Heart left ventricle (tissue), 16 donors: ENCODE data around the gene ANXA4. TPM values are rescaled to one million over a fixed set of nuclear protein-coding genes. Genes with fewer than 3 reads are reported as not detected.
A peak's percentile ranks its signal among the peaks of the same experiment; 100 is the strongest.

Experiments
- ATAC-seq, 4 donors: fragments of 200-7000 bp; cut with Tn5 transposase; one replicate each; pipeline ENCODE4 v1.9.1; 2020 to 2022; ENCODE audit warnings: moderate library complexity in 4 of 4, mild to moderate bottlenecking in 3 of 4, moderate number of reproducible peaks in 1 of 4
- DNase-seq, 5 donors: peaks; one replicate each; pipeline ENCODE4 v3.0.0-alpha.2; 2020
- H3K27ac ChIP-seq, 12 donors: fragments of 200-600 bp; sonication (generic) in 4 of 12; one replicate each; pipeline versions ENCODE4 v1.5.0 to v1.8.0; 2016 to 2022; ENCODE audit warnings: mild to moderate bottlenecking in 2 of 12
- H3K27me3 ChIP-seq, 9 donors: fragments of 200-600 bp; sonication (generic) in 2 of 9; one replicate each; pipeline versions ENCODE4 v1.5.1 to v1.8.0; 2016 to 2022; ENCODE audit warnings: mild to moderate bottlenecking in 3 of 9
- H3K36me3 ChIP-seq, 9 donors: fragments of 200-600 bp; sonication (generic) in 2 of 9; one replicate each; pipeline versions ENCODE4 v1.5.0 to v1.8.0; 2018 to 2022; ENCODE audit warnings: mild to moderate bottlenecking in 2 of 9
- H3K4me1 ChIP-seq, 12 donors: fragments of 200-600 bp; sonication (generic) in 4 of 12; one replicate each; pipeline versions ENCODE4 v1.5.0 to v1.8.0; 2016 to 2022; ENCODE audit warnings: mild to moderate bottlenecking in 3 of 12
- H3K4me3 ChIP-seq, 12 donors: fragments of 200-600 bp; sonication (generic) in 4 of 12; one replicate each; pipeline versions ENCODE4 v1.5.0 to v1.8.0; 2017 to 2022; ENCODE audit warnings: mild to moderate bottlenecking in 9 of 12, moderate library complexity in 4 of 12
- H3K9me3 ChIP-seq, 12 donors: fragments of 200-600 bp; sonication (generic) in 4 of 12; one replicate each; pipeline versions ENCODE4 v1.5.0 to v1.8.0; 2016 to 2022; ENCODE audit warnings: mild to moderate bottlenecking in 1 of 12
- CTCF ChIP-seq, 12 donors: fragments of 200-600 bp; sonication (generic) in 4 of 12; IDR thresholded peaks; one replicate each; pipeline versions ENCODE4 v1.5.0 to v1.8.0; 2018 to 2022; ENCODE audit warnings: antibody characterized with exemption in 12 of 12, mild to moderate bottlenecking in 5 of 12
- POLR2A ChIP-seq, 2 donors: fragments of 450-650 bp; IDR thresholded peaks; one replicate each; pipeline ENCODE4 v1.6.1; 2017; ENCODE audit warnings: antibody characterized with exemption in 2 of 2, mild to moderate bottlenecking in 2 of 2, moderate library complexity in 2 of 2
- WGBS, 4 donors: extraction: QIAGEN DNeasy Blood & Tissue Kit in 2 of 4; methylation state at CpG; one replicate each; pipeline versions ENCODE4 v1.1.5 to v1.1.7; 2013 to 2018; 5-methylcytosine and 5-hydroxymethylcytosine counted together
- intact Hi-C, 10 donors: fragments of 100-400 bp; cut with DNase I; formaldehyde crosslinking; loops; one replicate each; pipeline versions ENCODE4 v1.11.1 to v1.14.2; 2022
- polyA plus RNA-seq, 2 donors: library from polyadenylated mRNA; stranded (reverse); fragments of 200-250 nt; gene quantifications; one replicate each; pipeline ENCODE4 v1.2.3, GENCODE V29; 2013
- total RNA-seq, 9 donors: library from RNA; depleted of rRNA in 2 of 9; stranded (reverse); fragments of >200 nt in 2 of 9; fragmentation: NEBNext Ultra II Directional in 3 of 9; extraction: Animal tissue kit (Norgen Biotek cat#: 25700) in 3 of 9; gene quantifications; one replicate each; pipeline versions ENCODE4 v1.1.0 to v1.2.4, GENCODE V29; 2016 to 2023
- donor health status: ischemic (EF 13 %, LVEDD 7.1; RV severe dilation, severe dysfunction).
- donor health status: healthy with polysubstance abuse.
- donor health status: DM: no; HTN: yes; CAD: no.
- donor health status: DM: no; HTN: no; CAD: no.
- donor health status: ischemic (EF 25% LVEDD 6.9; RV normal size, moderate dysfunction).
- donor health status: ischemic (EF 25% LVEDD 5.7; RV mildly dilated, moderate dysfunction).
- donor health status: healthy.
- donor health status: DM: yes; HTN: yes; CAD: no.
- donor health status: ischemic (EF 35%, LVEDD 5.7; RV mildly dilated, moderate dysfunction).
- donor health status: nonischemic (EF 11% LVEDD 7.7; RV severe dilation, severe dysfunction).
- donor health status: DM: yes; HTN: yes; CAD: no.
- donor health status: PGD.
- donor health status: ischemic (EF 29% LVEDD 5.4; RV normal size, mild dysfunction).
- donor health status: nonischemic (EF 23%, LVEDD 6.1; RV moderate dilation, normal function).

ANXA4 gene
- total and polyA plus RNA-seq, 11 donors: 7.3 to 73.5 (median 18.8) TPM

GRCh38 chr2:69784228-69784627, 42.3 kb downstream of the ANXA4 start:
- Histone ChIP-seq H3K36me3 (peaks cover 0 to 34% (median 9%) of the 10 kb centered on the region in 9 donors), H3K27me3 (no peaks in the 10 kb centered on the region), H3K27ac (no peak overlapping the region), H3K4me1 (peaks cover 0 to 6% (median 3%) of the 10 kb centered on the region in 12 donors), H3K9me3 (no peaks in the 10 kb centered on the region), H3K4me3 (no peak overlapping the region)
- ATAC-seq (no peak), DNase-seq (no peak)
- WGBS, 4 donors: 91 to 96% (median 94%) methylated on average over 5 of the region's 5 CpGs
- TF ChIP-seq CTCF (IDR thresholded peaks at IDR 0.05) (no peak), POLR2A (IDR thresholded peaks at IDR 0.05) (no peak)
- intact Hi-C loops: no loop called here

- WGBS, 4 donors: 88 to 97% (median 92%) methylated on average over 2 of the region's 2 CpGs
- DNase-seq: no peak
- ATAC-seq: no peak
- Histone ChIP-seq H3K36me3 (peaks cover 0 to 34% (median 9%) of the 10 kb centered on the region in 9 donors), H3K27ac (no peak overlapping the region), H3K4me3 (no peak overlapping the region), H3K27me3 (no peaks in the 10 kb centered on the region), H3K4me1 (peaks cover 0 to 16% (median 11%) of the 10 kb centered on the region in 12 donors), H3K9me3 (no peaks in the 10 kb centered on the region)
- TF ChIP-seq POLR2A (IDR thresholded peaks at IDR 0.05) (no peak), CTCF (IDR thresholded peaks at IDR 0.05) (no peak)
- intact Hi-C loops: no loop called here
These were observed 43.4 kb downstream of the ANXA4 start for GRCh38 chr2:69785358-69785757.

GRCh38 chr2:69786052-69786560, 44.2 kb downstream of the ANXA4 start:
- ATAC-seq (no peak), DNase-seq (no peak)
- Histone ChIP-seq H3K4me3 (no peak overlapping the region), H3K4me1 (peaks cover 0 to 24% (median 15%) of the 10 kb centered on the region in 12 donors), H3K36me3 (peaks cover 0 to 34% (median 9%) of the 10 kb centered on the region in 9 donors), H3K9me3 (no peaks in the 10 kb centered on the region), H3K27ac (no peak overlapping the region), H3K27me3 (no peaks in the 10 kb centered on the region)
- TF ChIP-seq POLR2A (IDR thresholded peaks at IDR 0.05) (no peak), CTCF (IDR thresholded peaks at IDR 0.05) (no peak)
- intact Hi-C loops: no loop called here
- 66 to 83% (median 74%) methylated on average over 4 of the region's 4 CpGs for WGBS, 4 donors

GRCh38 chr2:69789175-69789721, 47.3 kb downstream of the ANXA4 start:
- 65 to 79% (median 72%) methylated on average over 7 of the region's 7 CpGs for WGBS, 4 donors
- H3K9me3 ChIP-seq: no peaks in the 10 kb centered on the region
- peaks cover 0 to 33% (median 17%) of the 10 kb centered on the region in 12 donors for H3K4me1 ChIP-seq
- DNase-seq: peak in 1 of 5 donors; percentile 35
- TF ChIP-seq CTCF (IDR thresholded peaks at IDR 0.05) (no peak), POLR2A (IDR thresholded peaks at IDR 0.05) (no peak)
- H3K27ac ChIP-seq: peak overlapping the region; percentile 2 to 86 (median 58)
- intact Hi-C loops: no loop called here
- peak overlapping the region in 2 of 12 donors; percentile 7 to 10 for H3K4me3 ChIP-seq
- H3K27me3 ChIP-seq: no peaks in the 10 kb centered on the region
- ATAC-seq: peak; percentile 20 to 84 (median 51)
- peaks cover 0 to 31% (median 2%) of the 10 kb centered on the region in 9 donors for H3K36me3 ChIP-seq
